ENCODE measurements around the gene PHLPP1.
A peak's percentile ranks its signal among the peaks of the same experiment; 100 is the strongest.

PHLPP1 gene

DNA sequence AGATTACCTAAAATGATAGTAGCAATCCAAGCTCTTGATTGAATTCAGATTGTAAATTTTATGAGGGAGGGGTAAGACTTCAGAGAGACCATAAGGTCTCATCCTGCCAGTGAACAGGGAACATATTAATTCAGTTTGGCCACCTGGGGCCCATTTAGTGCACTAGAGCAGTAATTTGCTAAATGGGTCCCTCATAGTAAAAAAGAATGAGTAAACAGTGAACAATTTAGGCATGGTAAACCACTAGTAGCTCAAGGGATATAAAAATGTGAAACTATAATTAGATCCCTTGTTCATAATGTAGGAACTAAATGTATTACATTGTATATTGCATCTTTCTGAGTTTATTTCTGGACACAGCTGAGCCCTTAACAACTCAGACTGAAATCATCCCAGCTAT is 4.9 kb upstream of the PHLPP1 start:
- TF ChIP-seq, protein P1, sequence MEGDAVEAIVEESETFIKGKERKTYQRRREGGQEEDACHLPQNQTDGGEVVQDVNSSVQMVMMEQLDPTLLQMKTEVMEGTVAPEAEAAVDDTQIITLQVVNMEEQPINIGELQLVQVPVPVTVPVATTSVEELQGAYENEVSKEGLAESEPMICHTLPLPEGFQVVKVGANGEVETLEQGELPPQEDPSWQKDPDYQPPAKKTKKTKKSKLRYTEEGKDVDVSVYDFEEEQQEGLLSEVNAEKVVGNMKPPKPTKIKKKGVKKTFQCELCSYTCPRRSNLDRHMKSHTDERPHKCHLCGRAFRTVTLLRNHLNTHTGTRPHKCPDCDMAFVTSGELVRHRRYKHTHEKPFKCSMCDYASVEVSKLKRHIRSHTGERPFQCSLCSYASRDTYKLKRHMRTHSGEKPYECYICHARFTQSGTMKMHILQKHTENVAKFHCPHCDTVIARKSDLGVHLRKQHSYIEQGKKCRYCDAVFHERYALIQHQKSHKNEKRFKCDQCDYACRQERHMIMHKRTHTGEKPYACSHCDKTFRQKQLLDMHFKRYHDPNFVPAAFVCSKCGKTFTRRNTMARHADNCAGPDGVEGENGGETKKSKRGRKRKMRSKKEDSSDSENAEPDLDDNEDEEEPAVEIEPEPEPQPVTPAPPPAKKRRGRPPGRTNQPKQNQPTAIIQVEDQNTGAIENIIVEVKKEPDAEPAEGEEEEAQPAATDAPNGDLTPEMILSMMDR (IDR thresholded peaks at IDR 0.05; ENCODE audit: borderline replicate concordance, control extremely low read depth, extremely low read depth, insufficient read depth, missing control alignments) = no peak
- no peak for DNase-seq (ENCODE audit: low spot score)
- in situ Hi-C loops (cut with MboI; ENCODE audit: low sequenced_read_pairs, unreplicated experiment) = loop anchor here (10.0 kb wide), 1 partner anchor 244 kb away; no protein-coding TSS in a partner anchor

DNA sequence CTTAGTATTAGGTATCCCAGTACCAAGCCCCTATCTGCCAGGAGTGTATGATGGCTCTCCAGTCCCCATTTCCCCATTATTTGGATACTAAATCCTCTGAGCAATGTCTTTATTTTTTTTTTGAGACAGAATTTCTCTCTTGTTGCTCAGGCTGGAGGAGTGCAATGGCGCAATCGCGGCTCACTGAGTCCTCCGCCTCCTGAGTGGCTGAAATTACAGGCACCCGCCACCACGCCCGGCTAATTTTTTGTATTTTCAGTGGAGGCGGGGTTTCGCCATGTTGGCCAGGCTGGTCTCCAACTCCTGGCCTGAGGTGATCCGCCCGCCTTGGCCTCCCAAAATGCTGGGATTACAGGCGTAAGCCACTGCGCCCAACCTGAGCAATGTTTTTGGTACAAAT is 3.6 kb upstream of the PHLPP1 start:
- in situ Hi-C loops (cut with MboI; ENCODE audit: low sequenced_read_pairs, unreplicated experiment) = loop anchor here (10.0 kb wide), 1 partner anchor 243 kb away; no protein-coding TSS in a partner anchor

DNA sequence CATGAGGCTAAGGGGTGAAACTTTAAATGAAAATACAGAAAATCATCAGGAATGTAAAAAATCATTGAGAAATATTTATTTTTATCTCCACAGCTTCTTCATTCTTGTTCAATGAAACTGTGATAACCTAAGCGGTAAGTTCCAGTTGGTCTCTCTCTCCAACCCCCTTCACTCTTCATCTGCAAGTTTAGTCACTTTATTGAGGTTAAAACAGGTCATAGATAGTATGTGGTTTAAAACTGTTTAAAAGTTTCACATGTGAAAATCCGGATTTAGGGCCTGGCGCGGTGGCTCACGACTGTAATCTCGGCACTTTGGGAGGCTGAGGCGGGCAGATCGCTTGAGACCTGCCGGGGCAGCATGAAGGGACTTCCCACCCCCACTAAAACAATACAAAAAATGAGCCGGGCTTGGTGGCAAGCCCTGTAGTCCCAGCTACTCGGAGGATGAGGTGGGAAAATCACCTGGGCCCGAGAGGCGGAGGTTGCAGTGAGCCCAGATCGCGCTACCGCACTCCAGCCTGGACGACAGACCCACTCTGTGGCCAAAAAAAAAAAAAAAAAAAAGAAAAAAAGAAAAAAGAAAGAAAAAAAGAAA is 1.6 kb upstream of the PHLPP1 start:
- no peak for DNase-seq (ENCODE audit: low spot score)
- TF ChIP-seq, protein P1 (IDR thresholded peaks at IDR 0.05; ENCODE audit: borderline replicate concordance, control extremely low read depth, extremely low read depth, insufficient read depth, missing control alignments) = no peak
- in situ Hi-C loops (cut with MboI; ENCODE audit: low sequenced_read_pairs, unreplicated experiment) = loop anchor here (10.0 kb wide), 1 partner anchor 241 kb away; no protein-coding TSS in a partner anchor

More for the DNA sequence above, 3.6 kb upstream of the PHLPP1 start:
- TF ChIP-seq, protein P1 (IDR thresholded peaks at IDR 0.05; ENCODE audit: borderline replicate concordance, control extremely low read depth, extremely low read depth, insufficient read depth, missing control alignments) = no peak
- no peak for DNase-seq (ENCODE audit: low spot score)

DNA sequence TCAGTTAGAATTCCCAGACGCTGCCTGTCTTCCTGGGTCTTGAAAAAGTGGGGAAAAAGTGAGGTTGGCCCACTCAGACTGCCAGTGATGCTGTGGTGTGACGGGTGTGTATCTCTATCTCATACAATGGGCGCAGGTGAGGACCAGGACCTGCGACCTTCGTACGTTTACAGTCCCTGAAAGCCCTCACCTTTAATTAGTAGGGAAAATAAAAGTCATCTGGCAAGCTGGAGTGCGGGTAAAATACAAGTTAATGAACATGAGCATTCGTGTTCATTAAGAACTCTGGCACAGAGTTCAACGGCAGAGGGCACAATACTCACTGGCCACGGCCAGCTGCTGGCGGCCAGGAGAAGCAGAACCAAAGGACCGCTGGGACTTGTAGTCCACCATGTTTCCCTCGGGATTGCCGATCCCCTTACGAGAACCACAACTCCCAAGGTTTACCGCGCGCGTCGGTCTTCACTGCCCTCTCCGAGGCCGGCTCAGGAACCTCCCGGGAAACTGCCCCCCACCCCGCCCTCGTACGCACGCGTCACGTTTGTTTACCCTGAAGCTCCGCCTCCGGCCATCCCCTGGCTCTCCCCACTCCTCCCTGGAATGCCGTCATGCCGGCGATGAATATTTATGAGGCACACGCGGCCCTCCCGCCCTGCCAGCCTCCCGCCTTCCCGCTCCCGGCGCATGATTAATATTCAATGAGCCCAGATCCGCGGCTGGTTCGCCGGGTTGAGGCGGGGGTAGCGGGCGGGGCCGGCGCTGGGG is 488 bp upstream of the PHLPP1 start:
- DNase-seq (ENCODE audit: low spot score) = peak; percentile 94
- in situ Hi-C loops (cut with MboI; ENCODE audit: low sequenced_read_pairs, unreplicated experiment) = loop anchor here (10.0 kb wide), 1 partner anchor 240 kb away; no protein-coding TSS in a partner anchor
- TF ChIP-seq, protein P1 (IDR thresholded peaks at IDR 0.05; ENCODE audit: borderline replicate concordance, control extremely low read depth, extremely low read depth, insufficient read depth, missing control alignments) = peak; percentile 65

DNA sequence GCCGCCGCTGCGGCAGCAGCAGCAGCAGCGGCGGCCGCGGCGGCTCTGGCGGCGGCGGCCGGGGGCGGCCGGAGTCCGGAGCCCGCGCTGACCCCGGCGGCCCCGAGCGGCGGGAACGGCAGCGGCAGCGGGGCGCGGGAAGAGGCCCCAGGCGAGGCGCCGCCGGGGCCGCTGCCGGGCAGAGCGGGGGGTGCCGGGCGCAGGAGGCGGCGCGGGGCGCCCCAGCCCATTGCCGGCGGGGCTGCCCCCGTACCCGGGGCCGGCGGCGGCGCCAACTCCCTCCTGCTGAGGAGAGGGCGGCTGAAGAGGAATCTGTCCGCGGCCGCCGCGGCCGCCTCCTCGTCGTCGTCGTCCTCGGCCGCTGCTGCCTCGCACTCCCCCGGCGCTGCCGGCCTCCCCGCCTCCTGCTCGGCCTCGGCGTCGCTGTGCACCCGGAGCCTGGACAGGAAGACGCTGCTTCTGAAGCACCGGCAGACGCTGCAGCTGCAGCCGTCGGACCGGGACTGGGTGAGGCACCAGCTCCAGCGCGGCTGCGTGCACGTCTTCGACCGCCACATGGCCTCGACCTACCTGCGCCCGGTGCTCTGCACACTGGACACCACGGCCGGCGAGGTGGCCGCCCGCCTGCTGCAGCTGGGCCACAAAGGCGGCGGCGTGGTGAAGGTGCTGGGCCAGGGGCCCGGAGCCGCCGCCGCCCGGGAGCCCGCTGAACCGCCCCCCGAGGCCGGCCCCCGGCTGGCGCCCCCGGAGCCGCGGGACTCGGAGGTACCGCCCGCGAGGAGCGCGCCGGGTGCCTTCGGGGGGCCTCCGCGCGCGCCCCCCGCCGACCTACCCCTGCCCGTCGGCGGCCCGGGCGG is 646 bp downstream of the PHLPP1 start:
- TF ChIP-seq, protein P1 (IDR thresholded peaks at IDR 0.05; ENCODE audit: borderline replicate concordance, control extremely low read depth, extremely low read depth, insufficient read depth, missing control alignments) = no peak
- in situ Hi-C loops (cut with MboI; ENCODE audit: low sequenced_read_pairs, unreplicated experiment) = loop anchor here (10.0 kb wide), 1 partner anchor 239 kb away; no protein-coding TSS in a partner anchor
- peak; percentile 73 for DNase-seq (ENCODE audit: low spot score)

DNA sequence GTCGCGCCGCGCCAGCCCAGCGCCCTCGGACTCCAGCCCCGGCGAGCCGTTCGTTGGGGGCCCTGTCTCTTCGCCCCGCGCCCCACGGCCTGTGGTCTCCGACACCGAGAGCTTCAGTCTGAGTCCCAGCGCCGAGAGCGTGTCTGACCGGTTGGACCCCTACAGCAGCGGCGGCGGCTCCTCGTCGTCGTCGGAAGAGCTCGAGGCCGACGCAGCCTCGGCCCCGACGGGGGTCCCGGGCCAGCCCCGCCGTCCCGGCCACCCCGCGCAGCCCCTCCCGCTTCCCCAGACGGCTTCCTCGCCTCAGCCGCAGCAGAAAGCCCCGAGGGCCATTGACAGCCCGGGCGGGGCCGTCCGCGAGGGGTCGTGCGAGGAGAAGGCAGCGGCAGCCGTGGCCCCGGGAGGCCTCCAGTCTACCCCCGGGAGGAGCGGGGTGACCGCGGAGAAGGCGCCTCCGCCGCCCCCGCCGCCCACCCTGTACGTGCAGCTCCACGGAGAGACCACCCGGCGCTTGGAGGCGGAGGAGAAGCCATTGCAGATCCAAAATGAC is 1.4 kb downstream of the PHLPP1 start:
- in situ Hi-C loops (cut with MboI; ENCODE audit: low sequenced_read_pairs, unreplicated experiment) = loop anchor here (10.0 kb wide), 1 partner anchor 238 kb away; no protein-coding TSS in a partner anchor
- peak; percentile 80 for DNase-seq (ENCODE audit: low spot score)
- TF ChIP-seq, protein P1 (IDR thresholded peaks at IDR 0.05; ENCODE audit: borderline replicate concordance, control extremely low read depth, extremely low read depth, insufficient read depth, missing control alignments) = peak; percentile 62

All from GM13976 (cell line).